Heart right ventricle (tissue), 16 donors: ENCODE results near the gene WDFY4. TPM values are rescaled to one million over a fixed set of nuclear protein-coding genes. Genes with fewer than 3 reads are reported as not detected.

Experiments used
- ATAC-seq, 8 donors: fragments of 200-7000 bp; cut with Tn5 transposase; one replicate each; pipeline ENCODE4 v1.9.1; 2020; ENCODE audit warnings: mild to moderate bottlenecking in 8 of 8, moderate library complexity in 8 of 8, moderate number of reproducible peaks in 1 of 8
- DNase-seq, 2 donors: peaks; one replicate each; pipeline ENCODE4 v3.0.0-alpha.2; 2020
- H3K27ac ChIP-seq, 10 donors: fragments of 200-600 bp; sonication (generic) in 2 of 10; one replicate each; pipeline versions ENCODE4 v1.5.0 to v1.8.0; 2020 to 2022; ENCODE audit warnings: mild to moderate bottlenecking in 3 of 10
- H3K27me3 ChIP-seq, 7 donors: fragments of 200-600 bp; one replicate each; pipeline ENCODE4 v1.8.0; 2021 to 2022; ENCODE audit warnings: mild to moderate bottlenecking in 2 of 7
- H3K36me3 ChIP-seq, 9 donors: fragments of 200-600 bp; sonication (generic) in 1 of 9; one replicate each; pipeline versions ENCODE4 v1.5.0 to v1.8.0; 2020 to 2022; ENCODE audit warnings: mild to moderate bottlenecking in 2 of 9
- H3K4me1 ChIP-seq, 9 donors: fragments of 200-600 bp; sonication (generic) in 1 of 9; one replicate each; pipeline versions ENCODE4 v1.5.0 to v1.8.0; 2020 to 2022; ENCODE audit warnings: mild to moderate bottlenecking in 4 of 9
- H3K4me3 ChIP-seq, 10 donors: fragments of 200-600 bp; sonication (generic) in 2 of 10; one replicate each; pipeline versions ENCODE4 v1.5.0 to v1.8.0; 2020 to 2022; ENCODE audit warnings: mild to moderate bottlenecking in 7 of 10, moderate library complexity in 2 of 10
- H3K9me3 ChIP-seq, 11 donors: fragments of 200-600 bp in 10 of 11; sonication (generic) in 2 of 11; one replicate each; pipeline versions ENCODE4 v1.5.0 to v1.8.0; 2013 to 2022; ENCODE audit warnings: mild to moderate bottlenecking in 2 of 11, control low read depth in 1 of 11, moderate library complexity in 1 of 11
- WGBS, 2 donors: extraction: QIAGEN DNeasy Blood & Tissue Kit; methylation state at CpG; one replicate each; pipeline ENCODE4 v1.1.7; 2013; ENCODE audit warnings: inconsistent platforms in 1 of 2; 5-methylcytosine and 5-hydroxymethylcytosine counted together
- intact Hi-C, 10 donors: fragments of 100-400 bp; cut with DNase I; formaldehyde crosslinking; loops; one replicate each; pipeline versions ENCODE4 v1.11.1 to v1.14.2; 2022
- polyA plus RNA-seq, 2 donors: library from polyadenylated mRNA; stranded (reverse); fragments of 200-250 nt; gene quantifications; one replicate each; pipeline ENCODE4 v1.2.3, GENCODE V29; 2013
- total RNA-seq, 10 donors: library from RNA; stranded (reverse); fragmentation: NEBNext Ultra II Directional in 3 of 10; extraction: Animal tissue kit (Norgen Biotek cat#: 25700) in 3 of 10; gene quantifications; one replicate each; pipeline versions ENCODE4 v1.2.1 to v1.2.4, GENCODE V29; 2021 to 2023
- TF ChIP-seq, protein P1 (sequence below), 9 donors: fragments of 200-600 bp; sonication (generic) in 2 of 9; IDR thresholded peaks; one replicate each; pipeline versions ENCODE4 v1.5.0 to v1.8.0; 2021 to 2022; ENCODE audit warnings: antibody characterized with exemption in 9 of 9, mild to moderate bottlenecking in 5 of 9, moderate library complexity in 1 of 9
- donor health status: Arrhythmogenic right ventricular cardiomyopathy.
- donor health status: ischemic (EF 13 %, LVEDD 7.1; RV severe dilation, severe dysfunction).
- donor health status: healthy with polysubstance abuse.
- donor health status: DM: no; HTN: yes; CAD: no.
- donor health status: DM: no; HTN: no; CAD: no.
- donor health status: ischemic (EF 25% LVEDD 6.9; RV normal size, moderate dysfunction).
- donor health status: ischemic (EF 25% LVEDD 5.7; RV mildly dilated, moderate dysfunction).
- donor health status: healthy.
- donor health status: DM: yes; HTN: yes; CAD: no.
- donor health status: Ischemic cardiomyopathy.
- donor health status: ischemic (EF 35%, LVEDD 5.7; RV mildly dilated, moderate dysfunction).
- donor health status: nonischemic (EF 11% LVEDD 7.7; RV severe dilation, severe dysfunction).
- donor health status: DM: yes; HTN: yes; CAD: no.
- donor health status: PGD.
- donor health status: ischemic (EF 29% LVEDD 5.4; RV normal size, mild dysfunction).
- donor health status: nonischemic (EF 23%, LVEDD 6.1; RV moderate dilation, normal function).

WDFY4 gene
- total and polyA plus RNA-seq, 12 donors, result 0.59 to 7.4 (median 0.92) TPM

GRCh38 chr10:48683868-48684267 is 805 bp upstream of the WDFY4 start:
- ATAC-seq, result no peak
- TF ChIP-seq, protein P1, sequence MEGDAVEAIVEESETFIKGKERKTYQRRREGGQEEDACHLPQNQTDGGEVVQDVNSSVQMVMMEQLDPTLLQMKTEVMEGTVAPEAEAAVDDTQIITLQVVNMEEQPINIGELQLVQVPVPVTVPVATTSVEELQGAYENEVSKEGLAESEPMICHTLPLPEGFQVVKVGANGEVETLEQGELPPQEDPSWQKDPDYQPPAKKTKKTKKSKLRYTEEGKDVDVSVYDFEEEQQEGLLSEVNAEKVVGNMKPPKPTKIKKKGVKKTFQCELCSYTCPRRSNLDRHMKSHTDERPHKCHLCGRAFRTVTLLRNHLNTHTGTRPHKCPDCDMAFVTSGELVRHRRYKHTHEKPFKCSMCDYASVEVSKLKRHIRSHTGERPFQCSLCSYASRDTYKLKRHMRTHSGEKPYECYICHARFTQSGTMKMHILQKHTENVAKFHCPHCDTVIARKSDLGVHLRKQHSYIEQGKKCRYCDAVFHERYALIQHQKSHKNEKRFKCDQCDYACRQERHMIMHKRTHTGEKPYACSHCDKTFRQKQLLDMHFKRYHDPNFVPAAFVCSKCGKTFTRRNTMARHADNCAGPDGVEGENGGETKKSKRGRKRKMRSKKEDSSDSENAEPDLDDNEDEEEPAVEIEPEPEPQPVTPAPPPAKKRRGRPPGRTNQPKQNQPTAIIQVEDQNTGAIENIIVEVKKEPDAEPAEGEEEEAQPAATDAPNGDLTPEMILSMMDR (IDR thresholded peaks at IDR 0.05), result no peak

DNA sequence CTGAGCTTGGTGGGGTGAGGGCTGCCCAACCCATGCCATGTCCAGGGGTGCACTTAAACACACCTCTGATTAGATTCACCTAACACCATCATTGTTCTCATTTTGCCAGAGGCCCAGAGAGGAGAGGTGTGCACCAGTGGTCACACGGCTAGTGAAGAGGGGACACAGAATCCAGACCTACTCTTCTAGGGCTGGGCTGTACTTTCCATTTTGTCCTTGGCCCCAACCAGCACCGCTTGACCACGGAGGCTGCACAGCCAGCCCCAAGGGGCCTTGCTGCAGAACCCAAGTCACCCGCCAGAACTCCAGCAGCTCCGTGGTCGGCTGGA is 246 bp upstream of the WDFY4 start:
- intact Hi-C loops, result no loop called here
- WGBS, 2 donors, result 79 to 89% methylated on average over 6 of the region's 6 CpGs
- Histone ChIP-seq H3K4me3 (peak overlapping the region in 1 of 10 donors; percentile 50), H3K9me3 (peaks cover 0 to 16% (median 0%) of the 10 kb centered on the region in 11 donors), H3K27ac (peak overlapping the region in 2 of 10 donors; percentile 61 to 92), H3K36me3 (no peaks in the 10 kb centered on the region), H3K27me3 (no peaks in the 10 kb centered on the region), H3K4me1 (peaks cover 0 to 10% (median 0%) of the 10 kb centered on the region in 9 donors)
- ATAC-seq (peak in 1 of 8 donors; percentile 50), DNase-seq (no peak)
- TF ChIP-seq, protein P1 (IDR thresholded peaks at IDR 0.05), result no peak

More at GRCh38 chr10:48683868-48684267, 805 bp upstream of the WDFY4 start:
- 80 to 86% methylated on average over 5 of the region's 5 CpGs for WGBS, 2 donors
- intact Hi-C loops, result no loop called here
- Histone ChIP-seq H3K27ac (no peak overlapping the region), H3K9me3 (peaks cover 0 to 16% (median 0%) of the 10 kb centered on the region in 11 donors), H3K27me3 (no peaks in the 10 kb centered on the region), H3K36me3 (no peaks in the 10 kb centered on the region), H3K4me1 (peaks cover 0 to 10% (median 0%) of the 10 kb centered on the region in 9 donors), H3K4me3 (no peak overlapping the region)
- no peak for DNase-seq

- Histone ChIP-seq H3K27me3 (no peaks in the 10 kb centered on the region), H3K9me3 (peaks cover 0 to 12% (median 0%) of the 10 kb centered on the region in 11 donors), H3K27ac (peak overlapping the region in 1 of 10 donors; percentile 92), H3K4me3 (peak overlapping the region in 3 of 10 donors; percentile 27 to 50 (median 32)), H3K36me3 (no peaks in the 10 kb centered on the region), H3K4me1 (peaks cover 0 to 10% (median 0%) of the 10 kb centered on the region in 9 donors)
- 88 to 90% methylated on average over 6 of the region's 6 CpGs for WGBS, 2 donors
- TF ChIP-seq, protein P1 (IDR thresholded peaks at IDR 0.05), result no peak
- DNase-seq (no peak), ATAC-seq (no peak)
- intact Hi-C loops, result no loop called here
Measured at GRCh38 chr10:48685731-48686130, 1.1 kb downstream of the WDFY4 start.

DNA sequence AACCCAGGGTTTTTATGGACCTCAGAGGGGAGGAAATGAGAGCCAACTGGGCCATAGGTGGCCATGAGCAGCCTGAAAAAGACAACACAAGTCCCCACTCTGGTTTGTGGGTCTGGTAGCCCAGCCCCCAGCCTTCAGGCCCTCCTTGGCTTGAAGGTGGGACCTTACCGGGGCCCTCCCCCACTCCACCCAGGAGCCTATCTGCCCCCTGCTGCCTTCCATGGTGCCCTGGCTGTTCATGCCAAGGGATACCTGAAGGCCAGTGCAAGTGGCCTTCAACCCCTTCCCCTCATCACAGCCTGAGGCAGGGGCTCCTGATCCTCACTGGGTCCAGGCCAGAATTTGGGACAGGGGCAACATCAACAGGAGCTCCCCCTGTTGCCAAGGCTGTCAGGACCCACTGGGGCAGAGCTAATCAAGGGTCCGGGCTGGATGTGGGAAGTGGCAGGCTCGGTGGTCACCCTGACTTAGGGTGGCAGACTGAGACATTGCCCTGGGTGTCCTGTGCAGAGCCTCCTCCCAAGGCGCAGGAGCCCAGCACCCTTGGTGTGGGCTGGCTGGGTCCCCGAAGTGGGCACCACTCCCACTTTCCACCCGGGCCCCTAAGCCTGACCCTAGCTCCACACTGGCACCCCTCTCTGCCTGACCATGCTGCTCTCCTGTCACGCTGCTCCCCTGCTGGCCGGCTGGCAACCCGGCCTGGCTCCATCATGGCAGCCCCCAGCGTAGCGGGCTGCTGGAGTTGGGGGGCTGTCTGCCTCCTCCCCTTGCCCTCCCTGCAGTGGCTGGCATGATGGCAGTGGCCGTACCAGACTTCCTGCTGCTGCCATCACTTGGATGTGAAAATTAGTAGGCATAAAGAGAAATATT is 6.4 kb downstream of the WDFY4 start:
- ATAC-seq (no peak), DNase-seq (no peak)
- Histone ChIP-seq H3K27me3 (no peaks in the 10 kb centered on the region), H3K4me3 (no peak overlapping the region), H3K4me1 (peaks cover 0 to 6% (median 0%) of the 10 kb centered on the region in 9 donors), H3K36me3 (no peaks in the 10 kb centered on the region), H3K9me3 (no peaks in the 10 kb centered on the region), H3K27ac (no peak overlapping the region)
- TF ChIP-seq, protein P1 (IDR thresholded peaks at IDR 0.05), result no peak
- WGBS, 2 donors, result 93 to 94% methylated on average over 12 of the region's 12 CpGs
- intact Hi-C loops, result no loop called here
